AG04449 (cell line): ENCODE measurements around the gene ADPGK.
"Not testable (repeated sequence)": the region's sequence is repeated elsewhere in the genome, so short reads cannot be mapped to it uniquely, and the experiment has no call there.

ENCODE experiments used
- CTCF ChIA-PET: fragments of 350-600 bp; formaldehyde crosslinking; extraction: SDS; loops from one replicate; lab custom pipeline; 2021; ENCODE audit warnings: antibody characterized with exemption; lab: Yijun Ruan, JAX
- POLR2A ChIA-PET: fragments of 400-600, 350-600 bp; formaldehyde crosslinking; extraction: SDS; loops from one replicate; lab custom pipeline; 2020; ENCODE audit warnings: antibody characterized with exemption, inconsistent platforms; lab: Yijun Ruan, JAX
- DNase-seq: peaks from one replicate; pipeline ENCODE4 v3.0.0-alpha.2; 2010; ENCODE audit warnings: low read depth, low spot score
- H3K4me3 ChIP-seq: 2 replicates; pipeline ENCODE4 v1.5.1; 2011; ENCODE audit warnings: low read depth, mild to moderate bottlenecking, control low read depth, low read length
- TF ChIP-seq, protein P1 (sequence below): IDR thresholded peaks from one replicate; pipeline ENCODE4 v1.5.1; 2011; ENCODE audit warnings: mild to moderate bottlenecking, moderate library complexity, low read length, control low read depth, inconsistent platforms; ENCODE audit not compliant: insufficient read depth; ENCODE audit errors: missing control alignments

ADPGK gene

DNA sequence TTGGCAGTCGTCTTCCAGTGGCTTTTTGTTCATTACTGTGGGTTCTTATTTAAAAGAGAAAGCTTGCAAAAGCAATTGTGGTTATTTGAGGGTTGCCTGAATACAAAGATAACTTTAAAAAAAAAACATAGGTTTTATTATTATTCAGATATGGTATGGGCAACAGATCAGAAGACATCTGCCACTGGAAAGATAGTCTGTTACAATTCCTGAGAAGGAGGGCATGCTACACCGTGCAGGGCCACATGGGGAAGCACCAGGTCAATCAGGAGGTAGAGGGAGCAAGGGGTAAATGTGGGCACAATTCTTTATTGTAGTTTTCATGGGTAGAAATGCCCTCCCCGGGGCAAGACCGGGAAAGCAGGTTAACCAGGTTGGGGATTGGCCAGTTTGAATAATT, 51.0 kb downstream of the ADPGK start:
- ChIA-PET POLR2A (no interaction called here), CTCF (interaction anchor here (9.4 kb wide), 1 partner anchor 12 kb away, joined by 118 read pairs; no protein-coding TSS in a partner anchor)
- DNase-seq, result no peak
- TF ChIP-seq, protein P1, sequence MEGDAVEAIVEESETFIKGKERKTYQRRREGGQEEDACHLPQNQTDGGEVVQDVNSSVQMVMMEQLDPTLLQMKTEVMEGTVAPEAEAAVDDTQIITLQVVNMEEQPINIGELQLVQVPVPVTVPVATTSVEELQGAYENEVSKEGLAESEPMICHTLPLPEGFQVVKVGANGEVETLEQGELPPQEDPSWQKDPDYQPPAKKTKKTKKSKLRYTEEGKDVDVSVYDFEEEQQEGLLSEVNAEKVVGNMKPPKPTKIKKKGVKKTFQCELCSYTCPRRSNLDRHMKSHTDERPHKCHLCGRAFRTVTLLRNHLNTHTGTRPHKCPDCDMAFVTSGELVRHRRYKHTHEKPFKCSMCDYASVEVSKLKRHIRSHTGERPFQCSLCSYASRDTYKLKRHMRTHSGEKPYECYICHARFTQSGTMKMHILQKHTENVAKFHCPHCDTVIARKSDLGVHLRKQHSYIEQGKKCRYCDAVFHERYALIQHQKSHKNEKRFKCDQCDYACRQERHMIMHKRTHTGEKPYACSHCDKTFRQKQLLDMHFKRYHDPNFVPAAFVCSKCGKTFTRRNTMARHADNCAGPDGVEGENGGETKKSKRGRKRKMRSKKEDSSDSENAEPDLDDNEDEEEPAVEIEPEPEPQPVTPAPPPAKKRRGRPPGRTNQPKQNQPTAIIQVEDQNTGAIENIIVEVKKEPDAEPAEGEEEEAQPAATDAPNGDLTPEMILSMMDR, result no peak
- no peak overlapping the region for H3K4me3 ChIP-seq

- CTCF ChIA-PET, result interaction anchor here (9.4 kb wide), 1 partner anchor 11 kb away, joined by 118 read pairs; no protein-coding TSS in a partner anchor
These were observed 51.5 kb downstream of the ADPGK start for GRCh38 chr15:72732086-72732485.

DNA sequence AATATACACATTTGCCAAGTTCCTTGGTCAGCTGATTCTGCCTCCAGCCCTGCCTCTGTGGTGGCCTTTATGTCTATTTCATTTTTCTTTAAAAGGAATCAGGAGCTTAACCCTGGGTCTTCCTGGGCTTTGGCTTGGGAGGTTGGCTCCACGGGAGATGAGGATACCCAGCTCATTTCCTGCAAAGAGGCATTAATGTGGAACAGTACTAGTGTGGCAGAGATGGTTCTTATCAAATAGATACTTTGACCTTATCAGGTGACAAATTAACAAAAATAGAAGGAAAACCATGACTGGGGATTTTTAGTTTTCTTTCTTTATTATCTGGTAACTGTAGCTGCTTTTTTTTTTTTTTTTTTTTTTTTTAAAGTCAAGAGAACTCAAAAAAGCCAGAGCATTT, 54.7 kb downstream of the ADPGK start:
- TF ChIP-seq, protein P1, result no peak
- POLR2A ChIA-PET, result no interaction called here
- H3K4me3 ChIP-seq, result no peak overlapping the region
- no peak for DNase-seq
- CTCF ChIA-PET, result interaction anchor here (1.0 to 9.4 kb wide), 3 partner anchors 8 to 537 kb away, joined by 3 to 118 read pairs (median 3); no protein-coding TSS in a partner anchor

More at GRCh38 chr15:72732086-72732485, 51.5 kb downstream of the ADPGK start:
- no peak for DNase-seq
- TF ChIP-seq, protein P1, result no peak
- no peak overlapping the region for H3K4me3 ChIP-seq
- POLR2A ChIA-PET, result no interaction called here

GRCh38 chr15:72728249-72728648, 55.3 kb downstream of the ADPGK start:
- DNase-seq, H3K4me3 ChIP-seq, POLR2A ChIA-PET: not testable (repeated sequence)
- CTCF ChIA-PET, result interaction anchor here (1.0 to 9.4 kb wide), 4 partner anchors 7 to 538 kb away, joined by 3 to 118 read pairs (median 4); no protein-coding TSS in a partner anchor

- POLR2A ChIA-PET, result no interaction called here
- DNase-seq, result no peak
- H3K4me3 ChIP-seq, result no peak overlapping the region
- TF ChIP-seq, protein P1, result no peak
- CTCF ChIA-PET, result interaction anchor here (1.0 to 1.1 kb wide), 2 partner anchors 127 to 355 kb away, joined by 4 to 5 read pairs; no protein-coding TSS in a partner anchor
These were observed 56.4 kb downstream of the ADPGK start for GRCh38 chr15:72727154-72727553.

DNA sequence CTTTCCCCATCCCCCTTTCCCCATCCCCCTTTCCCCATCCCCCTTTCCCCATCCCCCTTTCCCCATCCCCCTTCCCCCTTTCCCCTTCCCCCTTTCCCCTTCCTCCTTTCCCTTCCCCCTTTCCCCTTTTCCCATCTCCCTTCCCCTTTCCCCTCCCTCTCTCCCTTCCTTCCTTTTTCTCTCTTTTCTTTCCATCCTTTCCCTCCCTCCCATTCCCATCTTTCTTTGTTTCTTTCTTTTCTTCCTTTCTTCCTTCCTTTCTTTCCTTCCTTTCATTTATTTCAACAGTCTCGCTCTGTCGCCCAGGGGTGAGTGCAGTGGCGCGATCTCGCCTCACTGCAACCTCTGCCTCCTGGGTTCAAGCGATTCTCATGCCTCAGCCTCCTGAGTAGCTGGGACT, 57.7 kb downstream of the ADPGK start:
- H3K4me3 ChIP-seq, POLR2A ChIA-PET, DNase-seq: not testable (repeated sequence)
- CTCF ChIA-PET, result interaction anchor here (1.1 kb wide), 1 partner anchor 356 kb away, joined by 5 read pairs; no protein-coding TSS in a partner anchor

DNA sequence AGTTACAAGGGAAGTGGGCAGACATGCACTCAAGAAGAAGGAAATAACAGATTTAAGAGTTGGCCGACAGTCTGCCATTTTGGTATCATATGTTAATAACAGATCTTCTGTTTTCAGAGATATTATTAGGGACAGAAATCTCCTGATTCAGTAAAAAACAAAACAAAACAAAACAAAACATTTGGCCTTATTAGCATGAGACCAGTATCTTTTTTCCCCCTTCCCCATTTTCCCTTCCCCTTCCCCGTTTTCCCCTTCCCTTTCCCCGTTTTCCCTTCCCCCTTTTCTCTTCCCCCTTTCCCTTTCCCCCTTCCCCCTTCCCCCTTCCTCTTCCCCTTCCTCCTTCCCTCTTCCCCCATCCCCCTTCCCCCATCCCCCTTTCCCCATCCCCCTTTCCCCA, 58.1 kb downstream of the ADPGK start:
- ChIA-PET CTCF (interaction anchor here (1.1 to 9.1 kb wide), 3 partner anchors 7 to 357 kb away, joined by 3 to 118 read pairs (median 60); no protein-coding TSS in a partner anchor), POLR2A (no interaction called here)
- TF ChIP-seq, protein P1, result no peak
- no peak for DNase-seq
- H3K4me3 ChIP-seq, result no peak overlapping the region
